ENCODE measurements around the gene CADM2. TPM values are rescaled to one million over a fixed set of nuclear protein-coding genes. Genes with fewer than 3 reads are reported as not detected.

CADM2 gene
- total RNA-seq, 1 donor, result not detected

- Histone ChIP-seq H3K27me3 (ENCODE audit: insufficient read depth, low read length) (no peaks in the 10 kb centered on the region), H2AFZ (ENCODE audit: low read length) (no peak overlapping the region), H3K27ac (ENCODE audit: low read depth, low read length) (no peak overlapping the region), H3K4me2 (ENCODE audit: insufficient read depth, low read length) (no peak overlapping the region), H3K79me2 (ENCODE audit: insufficient read depth, low read length) (no peaks in the 10 kb centered on the region), H3K4me1 (ENCODE audit: insufficient read depth, low read length) (no peaks in the 10 kb centered on the region), H3K9me3 (ENCODE audit: low read depth, low read length) (no peaks in the 10 kb centered on the region), H3K36me3 (ENCODE audit: insufficient read depth, low read length) (no peaks in the 10 kb centered on the region), H4K20me1 (ENCODE audit: insufficient read depth, low read length) (no peaks in the 10 kb centered on the region), H3K4me3 (ENCODE audit: insufficient read depth, low read length) (no peak overlapping the region)
- no peak for DNase-seq (ENCODE audit: insufficient read length, low spot score, missing footprints)
- TF ChIP-seq CTCF (IDR thresholded peaks at IDR 0.05; ENCODE audit: extremely low read depth, low read depth, low read length), result no peak
These were observed 566.5 kb downstream of the CADM2 start for GRCh38 chr3:85525264-85525663.

DNA sequence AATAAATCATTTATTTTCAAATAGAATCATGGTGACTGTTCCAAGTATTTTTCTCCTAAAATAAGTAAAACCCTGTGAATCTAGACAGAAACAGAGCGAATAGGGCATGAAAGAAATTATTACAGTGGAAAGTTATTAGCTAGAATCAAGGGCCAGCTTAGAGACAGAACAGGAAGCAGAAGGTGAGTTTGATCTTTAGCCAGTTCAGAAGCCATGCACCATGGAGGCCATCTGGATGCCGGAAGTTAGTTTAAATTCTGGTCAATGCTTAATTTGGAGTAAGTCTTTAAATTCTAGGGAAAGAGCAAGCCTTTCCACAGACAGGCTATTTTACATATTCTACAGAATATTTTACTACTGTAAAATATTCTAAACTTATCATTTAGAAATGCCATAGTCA lies 574.8 kb downstream of the CADM2 start:
- Histone ChIP-seq H3K27me3 (ENCODE audit: insufficient read depth, low read length) (no peaks in the 10 kb centered on the region), H3K9me3 (ENCODE audit: low read depth, low read length) (no peaks in the 10 kb centered on the region), H3K4me1 (ENCODE audit: insufficient read depth, low read length) (no peaks in the 10 kb centered on the region), H3K36me3 (ENCODE audit: insufficient read depth, low read length) (no peaks in the 10 kb centered on the region), H3K79me2 (ENCODE audit: insufficient read depth, low read length) (no peaks in the 10 kb centered on the region), H3K4me3 (ENCODE audit: insufficient read depth, low read length) (no peak overlapping the region), H3K27ac (ENCODE audit: low read depth, low read length) (no peak overlapping the region), H3K4me2 (ENCODE audit: insufficient read depth, low read length) (no peak overlapping the region), H2AFZ (ENCODE audit: low read length) (no peak overlapping the region), H4K20me1 (ENCODE audit: insufficient read depth, low read length) (no peaks in the 10 kb centered on the region)
- no peak for TF ChIP-seq CTCF (IDR thresholded peaks at IDR 0.05; ENCODE audit: extremely low read depth, low read depth, low read length)
- no peak for DNase-seq (ENCODE audit: insufficient read length, low spot score, missing footprints)

- no peaks in the 10 kb centered on the region for H3K27me3 ChIP-seq (ENCODE audit: insufficient read depth, low read length)
- H3K4me2 ChIP-seq (ENCODE audit: insufficient read depth, low read length), result no peak overlapping the region
- H3K36me3 ChIP-seq (ENCODE audit: insufficient read depth, low read length), result no peaks in the 10 kb centered on the region
- no peaks in the 10 kb centered on the region for H3K4me1 ChIP-seq (ENCODE audit: insufficient read depth, low read length)
- H2AFZ ChIP-seq (ENCODE audit: low read length), result no peak overlapping the region
- H3K4me3 ChIP-seq (ENCODE audit: insufficient read depth, low read length), result no peak overlapping the region
- no peak for DNase-seq (ENCODE audit: insufficient read length, low spot score, missing footprints)
- no peaks in the 10 kb centered on the region for H3K79me2 ChIP-seq (ENCODE audit: insufficient read depth, low read length)
- H4K20me1 ChIP-seq (ENCODE audit: insufficient read depth, low read length), result no peaks in the 10 kb centered on the region
- TF ChIP-seq CTCF (IDR thresholded peaks at IDR 0.05; ENCODE audit: extremely low read depth, low read depth, low read length), result no peak
- no peaks in the 10 kb centered on the region for H3K9me3 ChIP-seq (ENCODE audit: low read depth, low read length)
- no peak overlapping the region for H3K27ac ChIP-seq (ENCODE audit: low read depth, low read length)
These were observed 576.7 kb downstream of the CADM2 start for GRCh38 chr3:85535517-85535916.

- no peaks in the 10 kb centered on the region for H3K9me3 ChIP-seq (ENCODE audit: low read depth, low read length)
- H3K4me1 ChIP-seq (ENCODE audit: insufficient read depth, low read length), result no peaks in the 10 kb centered on the region
- no peak overlapping the region for H3K4me2 ChIP-seq (ENCODE audit: insufficient read depth, low read length)
- no peak overlapping the region for H2AFZ ChIP-seq (ENCODE audit: low read length)
- H3K79me2 ChIP-seq (ENCODE audit: insufficient read depth, low read length), result no peaks in the 10 kb centered on the region
- no peaks in the 10 kb centered on the region for H3K27me3 ChIP-seq (ENCODE audit: insufficient read depth, low read length)
- H3K4me3 ChIP-seq (ENCODE audit: insufficient read depth, low read length), result no peak overlapping the region
- TF ChIP-seq CTCF (IDR thresholded peaks at IDR 0.05; ENCODE audit: extremely low read depth, low read depth, low read length), result no peak
- H4K20me1 ChIP-seq (ENCODE audit: insufficient read depth, low read length), result no peaks in the 10 kb centered on the region
- DNase-seq (ENCODE audit: insufficient read length, low spot score, missing footprints), result no peak
- H3K36me3 ChIP-seq (ENCODE audit: insufficient read depth, low read length), result no peaks in the 10 kb centered on the region
- no peak overlapping the region for H3K27ac ChIP-seq (ENCODE audit: low read depth, low read length)
These were observed 580.4 kb downstream of the CADM2 start for GRCh38 chr3:85539232-85539631.

Data from osteoblast (primary cell).